Prostate gland (tissue), 2 donors: Measurements from ENCODE around the gene MPC1L. TPM values are rescaled to one million over a fixed set of nuclear protein-coding genes. Genes with fewer than 3 reads are reported as not detected.
"Not testable (repeated sequence)": the region's sequence is repeated elsewhere in the genome, so short reads cannot be mapped to it uniquely, and the experiment has no call there.

Experiments
- DNase-seq: peaks from one replicate; pipeline ENCODE4 v3.0.0-alpha.2; 2019; ENCODE audit warnings: low spot score
- H3K27ac ChIP-seq, 2 donors: fragments of 200-600 bp; sonication (generic); 2 replicates each; pipeline ENCODE4 v1.5.1; 2017 to 2019
- H3K27me3 ChIP-seq: fragments of 200-600 bp; sonication (generic); replicated peaks from 2 replicates; pipeline ENCODE4 v1.5.1; 2019; ENCODE audit not compliant: insufficient read depth
- H3K36me3 ChIP-seq, 2 donors: fragments of 200-600 bp; sonication (generic); 1 replicate in 1 of 2; 2 replicates in 1 of 2; pipeline versions ENCODE4 v1.5.1 to v1.8.1; 2017 to 2019
- H3K4me1 ChIP-seq: fragments of 200-600 bp; sonication (generic); replicated peaks from 2 replicates; pipeline ENCODE4 v1.5.1; 2019
- H3K4me3 ChIP-seq, 2 donors: fragments of 200-600 bp; sonication (generic); 2 replicates each; pipeline ENCODE4 v1.5.1; 2017 to 2019
- H3K9me3 ChIP-seq: fragments of 200-600 bp; sonication (generic); 2 replicates; pipeline ENCODE4 v1.5.1; 2017
- POLR2A ChIP-seq: fragments of 450-650 bp; IDR thresholded peaks from one replicate; pipeline ENCODE4 v1.6.1; 2016; ENCODE audit warnings: antibody characterized with exemption, mild to moderate bottlenecking
- POLR2AphosphoS5 ChIP-seq: sonication (generic); formaldehyde crosslinking; IDR thresholded peaks from one replicate; pipeline ENCODE4 v1.6.1; 2017; ENCODE audit warnings: antibody characterized with exemption
- WGBS: methylation state at CpG from one replicate; pipeline ENCODE4 v1.1.5; 2018; 5-methylcytosine and 5-hydroxymethylcytosine counted together
- intact Hi-C: fragments of 100-400 bp; cut with DNase I; formaldehyde crosslinking; loops from one replicate; pipeline ENCODE4 v1.14.2; 2022
- total RNA-seq, 2 donors: library from RNA; depleted of rRNA; stranded (reverse); fragments of >200 nt; gene quantifications; one replicate each; pipeline ENCODE4 v1.1.0, GENCODE V29; 2016
- TF ChIP-seq, protein P1 (sequence below), 4 experiments: fragments of 200-600 bp in 2 of 4; fragments of 450-650 bp in 2 of 4; sonication (generic) in 2 of 4; IDR thresholded peaks; 1 replicate in 3 of 4; 2 replicates in 1 of 4; pipeline ENCODE4 v1.5.1; 2016 to 2019; ENCODE audit warnings: antibody characterized with exemption in 4 of 4, mild to moderate bottlenecking in 2 of 4, moderate library complexity in 2 of 4

The MPC1L gene
- total RNA-seq, 2 donors from 2014 or later: 2.6 TPM; not detected in 1

DNA sequence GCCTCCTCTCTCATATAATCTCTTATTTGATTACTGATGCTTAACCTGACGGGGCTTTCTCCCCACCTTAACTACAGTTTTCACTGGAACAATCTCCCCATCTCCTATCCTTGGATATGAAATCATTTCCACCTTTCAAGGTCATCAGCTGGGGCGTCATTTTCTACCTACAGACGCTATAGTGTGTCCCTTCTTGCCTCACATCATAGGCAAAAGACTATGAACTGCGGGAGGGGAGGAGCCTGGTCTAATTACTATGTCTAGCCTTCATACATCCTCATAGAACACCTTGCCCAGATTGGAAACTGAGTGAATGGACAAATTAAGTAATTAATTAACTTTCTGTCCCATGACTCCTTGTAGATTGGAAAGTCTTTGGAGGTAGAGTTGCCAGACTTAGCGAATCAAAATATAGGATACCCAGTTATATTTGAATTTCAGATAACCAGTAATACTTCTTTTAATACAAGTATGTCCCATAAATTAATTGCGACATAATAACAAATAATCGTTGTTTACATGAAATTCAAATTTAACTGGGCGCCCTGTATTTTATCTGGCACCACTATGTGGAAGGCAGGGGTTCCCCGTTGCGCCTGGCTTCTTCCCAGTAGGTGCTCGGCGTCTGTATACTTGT is 43.2 kb upstream of the MPC1L start:
- WGBS: 10% methylated on average over 12 of the region's 12 CpGs
- Histone ChIP-seq H3K9me3 (no peaks in the 10 kb centered on the region), H3K27ac (peak overlapping the region; percentile 85 to 86), H3K36me3 (no peaks in the 10 kb centered on the region), H3K4me3 (peak overlapping the region; percentile 69 to 74), H3K27me3 (no peaks in the 10 kb centered on the region), H3K4me1 (no peaks in the 10 kb centered on the region)
- intact Hi-C loops: no loop called here
- no peak for DNase-seq
- TF ChIP-seq POLR2A: no peak
- TF ChIP-seq, protein P1, sequence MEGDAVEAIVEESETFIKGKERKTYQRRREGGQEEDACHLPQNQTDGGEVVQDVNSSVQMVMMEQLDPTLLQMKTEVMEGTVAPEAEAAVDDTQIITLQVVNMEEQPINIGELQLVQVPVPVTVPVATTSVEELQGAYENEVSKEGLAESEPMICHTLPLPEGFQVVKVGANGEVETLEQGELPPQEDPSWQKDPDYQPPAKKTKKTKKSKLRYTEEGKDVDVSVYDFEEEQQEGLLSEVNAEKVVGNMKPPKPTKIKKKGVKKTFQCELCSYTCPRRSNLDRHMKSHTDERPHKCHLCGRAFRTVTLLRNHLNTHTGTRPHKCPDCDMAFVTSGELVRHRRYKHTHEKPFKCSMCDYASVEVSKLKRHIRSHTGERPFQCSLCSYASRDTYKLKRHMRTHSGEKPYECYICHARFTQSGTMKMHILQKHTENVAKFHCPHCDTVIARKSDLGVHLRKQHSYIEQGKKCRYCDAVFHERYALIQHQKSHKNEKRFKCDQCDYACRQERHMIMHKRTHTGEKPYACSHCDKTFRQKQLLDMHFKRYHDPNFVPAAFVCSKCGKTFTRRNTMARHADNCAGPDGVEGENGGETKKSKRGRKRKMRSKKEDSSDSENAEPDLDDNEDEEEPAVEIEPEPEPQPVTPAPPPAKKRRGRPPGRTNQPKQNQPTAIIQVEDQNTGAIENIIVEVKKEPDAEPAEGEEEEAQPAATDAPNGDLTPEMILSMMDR (IDR thresholded peaks at IDR 0.05): no peak
- TF ChIP-seq POLR2AphosphoS5: no peak

DNA sequence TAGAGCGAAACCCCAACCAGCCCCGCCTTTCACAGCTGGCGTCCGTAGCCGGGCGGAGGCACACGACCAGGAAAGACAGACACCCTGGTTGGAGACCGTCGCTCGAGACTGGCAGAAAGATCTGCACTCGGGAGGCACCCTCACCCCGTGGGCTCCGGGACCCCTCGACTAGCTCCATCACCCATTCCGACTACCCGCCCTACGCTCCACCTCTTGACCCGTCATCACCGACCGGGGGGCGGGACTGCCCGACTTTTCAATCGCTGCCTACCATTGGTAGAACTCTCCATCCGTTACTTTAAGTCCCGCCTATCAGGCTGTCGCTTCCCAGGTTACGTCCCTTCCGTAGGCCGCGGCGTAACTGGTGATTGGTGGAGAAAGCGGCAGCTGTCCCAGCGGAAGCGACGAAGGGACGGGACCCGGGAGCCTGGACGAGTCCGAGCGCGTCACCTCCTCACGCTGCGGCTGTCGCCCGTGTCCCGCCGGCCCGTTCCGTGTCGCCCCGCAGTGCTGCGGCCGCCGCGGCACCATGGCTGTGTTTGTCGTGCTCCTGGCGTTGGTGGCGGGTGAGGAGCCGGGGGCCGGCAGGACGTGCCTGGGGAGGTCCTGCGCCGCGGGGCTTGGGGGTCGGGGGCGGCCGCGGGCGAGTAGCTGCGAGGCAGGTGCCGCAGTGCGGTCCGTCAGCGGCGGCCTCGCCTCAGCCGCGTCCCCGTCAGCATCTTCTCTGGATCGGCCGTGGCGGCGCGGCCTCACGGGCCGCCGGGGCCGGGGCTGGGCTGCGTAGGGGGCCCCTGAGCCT is 42.5 kb upstream of the MPC1L start, which contains the start of gene ATP6AP2:
TSS of gene ATP6AP2 (plus strand) at position 434 of the 799 bp plus-strand sequence. CDS start at position 530, 96 bp downstream.
- no peaks in the 10 kb centered on the region for H3K4me1 ChIP-seq
- H3K27ac ChIP-seq: peak within 1 kb of the TSS; percentile 85 to 86
- H3K4me3 ChIP-seq: peak within 1 kb of the TSS; percentile 69 to 74
- no peaks in the 10 kb centered on the region for H3K9me3 ChIP-seq
- H3K36me3 ChIP-seq: no peaks in the 10 kb centered on the region
- TF ChIP-seq POLR2A (peak; percentile 71), POLR2AphosphoS5 (peak; percentile 90)
- TF ChIP-seq, protein P1 (IDR thresholded peaks at IDR 0.05): no peak
- 0% methylated on average over 30 of the region's 89 CpGs for WGBS
- intact Hi-C loops: no loop called here
- peak; percentile 93 for DNase-seq
- H3K27me3 ChIP-seq: no peaks in the 10 kb centered on the region

DNA sequence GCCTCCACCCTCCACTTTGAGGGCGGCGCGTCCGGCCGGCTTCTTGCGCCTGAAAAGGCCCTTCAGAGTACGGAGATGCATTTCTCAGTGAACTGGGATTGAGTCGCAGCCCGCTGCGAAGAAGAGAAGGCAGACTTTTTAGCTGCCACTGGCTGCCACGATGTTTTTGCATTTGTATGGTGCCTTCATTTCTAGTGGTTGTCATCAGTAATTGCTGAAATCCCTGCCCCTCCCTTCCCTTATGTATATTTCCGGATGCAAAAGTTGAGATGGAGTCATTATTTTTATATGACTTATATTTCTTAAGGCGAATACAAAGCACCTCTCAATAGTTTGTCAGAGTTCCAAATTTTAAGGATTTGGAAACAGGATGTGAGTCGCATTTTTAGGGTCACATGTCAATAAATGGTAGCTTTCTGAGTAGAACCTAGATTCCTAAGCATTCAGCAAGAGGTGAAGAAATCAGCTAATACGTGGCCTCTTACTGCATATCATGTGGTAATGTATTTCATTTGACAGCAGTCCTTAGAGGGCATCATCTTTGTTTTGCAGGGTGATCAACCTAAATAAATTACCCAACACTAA is 41.8 kb upstream of the MPC1L start:
- no peaks in the 10 kb centered on the region for H3K9me3 ChIP-seq
- H3K4me1 ChIP-seq: no peaks in the 10 kb centered on the region
- no peaks in the 10 kb centered on the region for H3K36me3 ChIP-seq
- no peaks in the 10 kb centered on the region for H3K27me3 ChIP-seq
- 3% methylated on average over 8 of the region's 15 CpGs for WGBS
- TF ChIP-seq POLR2AphosphoS5 (no peak), POLR2A (no peak)
- TF ChIP-seq, protein P1 (IDR thresholded peaks at IDR 0.05): no peak
- peak overlapping the region; percentile 69 to 74 for H3K4me3 ChIP-seq
- intact Hi-C loops: no loop called here
- peak overlapping the region; percentile 85 to 86 for H3K27ac ChIP-seq
- no peak for DNase-seq

DNA sequence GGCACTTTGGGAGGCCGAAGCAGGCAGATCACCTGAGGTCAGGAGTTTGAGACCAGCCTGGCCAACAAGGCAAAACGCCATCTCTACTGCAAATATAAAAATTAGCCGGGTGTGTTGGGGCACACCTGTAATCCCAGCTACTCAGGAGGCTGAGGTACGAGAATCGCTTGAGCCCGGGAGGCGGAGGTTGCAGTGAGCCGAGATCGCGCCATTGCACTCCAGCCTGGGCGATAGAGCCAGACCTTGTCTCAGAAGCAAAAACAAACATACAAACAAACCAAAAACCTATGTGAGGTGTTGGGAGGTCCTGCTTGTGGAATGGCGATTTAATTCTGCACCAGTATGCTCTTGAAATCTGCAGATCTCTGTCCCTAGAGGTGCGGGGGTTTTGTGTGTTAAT is 41.0 kb upstream of the MPC1L start:
- H3K9me3 ChIP-seq, H3K36me3 ChIP-seq, H3K27me3 ChIP-seq, H3K4me1 ChIP-seq, H3K4me3 ChIP-seq, DNase-seq, H3K27ac ChIP-seq, intact Hi-C loops: not testable (repeated sequence)
- 94% methylated on average over 12 of the region's 13 CpGs for WGBS

DNA sequence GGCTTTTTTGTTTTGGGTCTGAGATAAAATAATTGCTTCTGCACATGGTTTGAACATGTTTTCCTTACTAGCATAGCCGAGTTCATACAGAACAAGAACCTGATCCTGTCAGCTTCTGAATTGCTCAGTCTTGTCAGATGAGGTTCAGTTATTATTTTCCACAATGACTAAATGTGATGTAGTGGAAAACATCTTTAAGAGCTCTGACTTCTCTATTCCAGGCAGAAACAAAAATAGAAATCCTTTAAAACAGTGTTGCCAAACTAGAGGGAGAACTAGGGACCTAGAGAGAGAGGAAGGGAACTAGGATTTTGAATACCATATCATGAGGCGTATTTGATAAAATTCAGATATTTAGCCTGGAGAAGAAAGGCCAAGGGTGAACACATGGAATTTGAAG is 40.4 kb upstream of the MPC1L start:
- Histone ChIP-seq H3K9me3 (no peaks in the 10 kb centered on the region), H3K4me1 (no peaks in the 10 kb centered on the region), H3K36me3 (no peaks in the 10 kb centered on the region), H3K27me3 (no peaks in the 10 kb centered on the region), H3K4me3 (no peak overlapping the region), H3K27ac (no peak overlapping the region)
- no peak for DNase-seq
- WGBS: 67% methylated on average over 2 of the region's 2 CpGs
- no peak for TF ChIP-seq POLR2A
- no peak for TF ChIP-seq POLR2AphosphoS5
- TF ChIP-seq, protein P1 (IDR thresholded peaks at IDR 0.05): no peak
- intact Hi-C loops: no loop called here

DNA sequence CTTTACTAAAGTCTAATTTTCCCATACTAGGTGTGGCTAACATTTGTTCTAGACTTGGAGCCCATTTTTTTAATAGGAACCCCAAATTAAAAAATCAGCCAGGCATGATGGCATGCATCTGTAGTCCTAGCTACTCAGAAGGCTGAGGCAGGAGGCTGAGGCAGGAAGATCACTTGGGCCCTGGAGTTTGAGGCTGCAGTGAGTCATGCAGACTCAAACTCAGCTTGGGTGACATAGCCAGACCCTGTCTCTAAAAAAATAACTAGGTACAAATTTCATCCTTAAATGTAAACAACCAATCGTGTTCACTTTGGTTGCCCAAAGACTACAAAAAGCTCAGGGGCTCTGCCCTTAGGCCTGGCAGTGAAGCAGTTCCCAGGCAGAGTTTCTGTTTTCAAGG is 35.6 kb upstream of the MPC1L start:
- intact Hi-C loops, H3K4me3 ChIP-seq, H3K36me3 ChIP-seq, H3K4me1 ChIP-seq, DNase-seq, H3K27ac ChIP-seq, H3K9me3 ChIP-seq, H3K27me3 ChIP-seq: not testable (repeated sequence)
- WGBS: 59% methylated on average over 1 of the region's 1 CpG

DNA sequence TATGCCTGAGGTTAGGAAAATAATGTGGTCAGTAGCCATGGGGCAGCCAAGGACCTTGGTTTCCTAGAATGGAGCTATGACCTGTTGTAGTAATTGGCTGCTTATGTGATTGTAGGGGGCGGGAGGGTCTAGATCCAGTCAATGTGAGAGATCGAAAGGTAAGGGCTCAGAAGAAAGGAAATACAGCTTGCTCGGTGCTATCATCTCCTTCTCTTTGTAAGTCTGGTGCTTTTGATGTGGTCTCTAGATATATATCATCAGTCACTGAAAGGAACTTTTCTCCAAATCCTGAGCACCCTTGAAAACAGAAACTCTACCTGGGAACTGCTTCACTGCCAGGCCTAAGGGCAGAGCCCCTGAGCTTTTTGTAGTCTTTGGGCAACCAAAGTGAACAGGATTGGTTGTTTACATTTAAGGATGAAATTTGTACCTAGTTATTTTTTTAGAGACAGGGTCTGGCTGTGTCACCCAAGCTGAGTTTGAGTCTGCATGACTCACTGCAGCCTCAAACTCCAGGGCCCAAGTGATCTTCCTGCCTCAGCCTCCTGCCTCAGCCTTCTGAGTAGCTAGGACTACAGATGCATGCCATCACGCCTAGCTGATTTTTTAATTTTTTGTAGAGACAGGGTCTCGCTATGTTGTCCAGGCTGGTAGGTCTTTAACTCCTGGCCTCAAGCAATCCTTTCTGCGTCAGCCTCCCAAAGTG is 33.5 kb upstream of the MPC1L start:
- H3K4me1 ChIP-seq, H3K27me3 ChIP-seq, DNase-seq, H3K9me3 ChIP-seq, H3K4me3 ChIP-seq, H3K27ac ChIP-seq, intact Hi-C loops, H3K36me3 ChIP-seq: not testable (repeated sequence)
- 89% methylated on average over 6 of the region's 6 CpGs for WGBS
